NCI-H128 (cell line): ENCODE data around the gene GRK3.

Source experiments
- DNase-seq: peaks from one replicate; lab custom pipeline; 2025; ENCODE audit not compliant: unreplicated experiment; lab: John Stamatoyannopoulos, UW

The GRK3 gene

DNA sequence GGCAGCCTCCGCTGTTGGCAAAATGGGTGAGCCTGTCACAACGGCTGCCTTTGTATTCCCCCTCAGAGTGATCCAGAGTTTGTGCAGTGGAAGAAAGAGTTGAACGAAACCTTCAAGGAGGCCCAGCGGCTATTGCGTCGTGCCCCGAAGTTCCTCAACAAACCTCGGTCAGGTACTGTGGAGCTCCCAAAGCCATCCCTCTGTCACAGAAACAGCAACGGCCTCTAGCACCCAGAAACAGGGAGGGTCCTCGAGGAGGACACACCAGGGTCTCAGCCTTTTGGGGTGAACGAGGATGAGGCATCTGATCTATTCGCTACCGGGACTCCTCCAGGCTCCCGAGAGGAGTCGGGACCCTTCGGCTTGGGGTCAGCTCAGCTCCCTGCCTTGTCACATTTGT, 157.7 kb downstream of the GRK3 start:
- DNase-seq, result no peak

DNA sequence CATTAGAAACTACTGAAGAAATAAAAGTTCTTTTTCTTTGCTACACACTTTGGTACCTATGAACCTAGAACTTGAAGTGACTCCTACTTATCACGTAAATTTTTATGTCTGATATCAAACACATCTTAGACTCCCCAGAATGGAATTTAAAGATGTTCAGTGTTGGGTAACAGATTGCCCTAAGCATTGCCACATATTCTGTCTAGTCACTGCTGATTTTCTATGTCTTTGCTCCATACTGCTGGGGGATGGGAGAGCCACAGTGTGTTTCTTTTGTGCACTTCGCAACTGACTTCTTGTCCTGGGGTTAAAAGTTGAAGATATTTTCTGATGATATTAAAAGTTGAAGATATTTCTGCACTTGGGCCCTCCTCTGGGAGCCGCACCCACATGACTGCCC, 158.2 kb downstream of the GRK3 start:
- DNase-seq, result no peak

DNA sequence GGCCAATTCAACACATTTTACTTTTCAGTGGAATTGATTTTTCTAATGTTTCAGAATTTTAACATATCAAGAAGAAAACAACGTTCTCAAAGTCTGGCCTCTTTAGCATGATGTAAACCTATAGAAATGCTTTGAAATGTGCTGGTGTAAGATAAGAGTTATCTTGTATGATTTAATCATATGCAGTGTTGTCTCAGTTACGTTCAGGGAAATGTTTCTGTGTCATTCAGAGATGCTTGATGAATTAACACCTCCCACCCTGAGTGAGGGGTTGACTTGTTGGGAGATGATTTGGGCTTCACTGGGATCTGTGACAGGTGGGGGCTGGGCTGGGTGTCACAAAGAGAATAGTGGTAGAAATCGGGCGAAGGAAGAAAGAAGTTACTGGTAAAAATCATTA, 161.8 kb downstream of the GRK3 start:
- no peak for DNase-seq

DNA sequence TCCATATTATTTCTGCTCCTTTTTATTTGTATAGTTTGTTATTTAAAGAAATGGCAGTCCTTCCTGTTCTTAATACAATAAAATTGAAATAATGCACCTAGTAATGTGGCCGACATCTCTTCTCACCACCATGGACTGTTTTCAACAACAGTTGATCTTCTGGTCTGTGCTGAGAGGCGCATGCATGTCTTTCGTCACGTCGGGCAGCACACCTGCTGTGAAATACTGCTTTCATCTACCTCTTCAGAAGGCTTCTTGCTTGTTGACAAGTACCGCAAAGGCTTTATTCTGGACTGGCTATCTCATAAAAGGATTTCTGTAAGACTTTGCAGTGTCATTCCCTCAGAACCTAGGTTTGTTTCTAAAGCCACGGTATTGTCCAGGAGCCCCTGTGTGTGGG, 163.6 kb downstream of the GRK3 start:
- DNase-seq, result peak; percentile 20

DNA sequence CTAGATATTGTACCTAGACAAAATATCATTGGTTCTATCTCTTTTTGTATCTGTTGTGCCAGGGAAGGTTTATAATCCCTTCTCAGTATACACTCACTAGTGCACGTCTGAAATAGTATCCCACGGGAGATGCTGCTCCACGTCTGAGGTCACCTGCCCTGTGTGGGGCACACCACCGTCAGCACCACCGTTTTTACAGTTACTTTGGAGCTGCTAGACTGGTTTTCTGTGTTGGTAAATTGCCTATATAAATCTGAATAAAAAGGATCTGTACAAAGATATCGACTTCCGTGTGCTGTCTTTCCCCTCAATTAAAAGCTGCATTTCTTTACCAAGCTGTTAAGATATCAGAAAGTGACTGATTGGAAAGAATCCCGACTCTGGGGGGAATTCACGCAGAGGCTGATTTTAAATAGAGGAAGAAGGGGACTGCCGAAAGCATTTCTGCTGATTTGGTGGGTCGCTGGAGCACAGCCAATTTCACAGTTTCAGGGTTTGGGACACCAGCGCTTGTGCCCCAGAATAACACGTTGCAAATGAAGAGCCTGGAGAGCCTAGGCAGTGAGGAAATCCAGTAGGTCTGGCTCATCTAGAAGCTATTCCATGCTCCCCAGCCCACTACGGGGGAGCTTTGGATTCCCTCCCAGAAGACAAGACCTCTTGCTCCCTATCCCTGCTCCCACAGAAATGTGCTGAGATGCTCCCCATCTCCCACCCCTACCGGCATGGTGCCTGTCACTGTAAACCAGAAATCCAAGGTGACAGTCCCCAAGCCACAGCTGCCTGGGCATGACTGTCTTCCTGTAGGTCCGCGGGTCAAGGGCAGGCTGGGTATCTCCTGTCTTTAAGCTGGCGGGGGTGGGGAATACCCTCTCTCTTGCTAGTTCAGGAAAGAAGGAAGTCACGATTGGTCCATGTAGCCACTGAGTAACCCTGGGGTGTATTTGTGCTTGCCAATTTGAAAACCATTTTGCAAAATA, 164.8 kb downstream of the GRK3 start:
- no peak for DNase-seq

DNA sequence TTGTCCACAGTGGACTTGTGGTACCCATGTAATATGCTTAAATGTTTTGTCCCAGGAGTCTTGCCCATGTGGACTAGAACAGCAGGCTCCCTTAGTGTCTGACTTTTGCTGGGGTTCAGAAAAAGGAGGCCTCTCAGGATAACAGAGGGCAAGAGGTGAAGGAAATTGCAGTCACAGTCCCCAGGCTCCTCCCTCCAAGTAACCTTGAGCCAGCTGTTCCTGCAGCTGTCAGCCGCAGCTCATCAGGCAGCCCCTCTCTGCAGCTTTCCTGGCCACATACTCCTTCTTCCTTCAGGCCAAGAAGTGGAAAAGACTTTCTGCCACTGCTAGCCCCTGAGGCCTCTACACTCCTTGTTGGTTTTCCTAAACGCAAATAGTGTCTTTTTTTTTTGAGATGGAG, 171.2 kb downstream of the GRK3 start:
- no peak for DNase-seq

DNA sequence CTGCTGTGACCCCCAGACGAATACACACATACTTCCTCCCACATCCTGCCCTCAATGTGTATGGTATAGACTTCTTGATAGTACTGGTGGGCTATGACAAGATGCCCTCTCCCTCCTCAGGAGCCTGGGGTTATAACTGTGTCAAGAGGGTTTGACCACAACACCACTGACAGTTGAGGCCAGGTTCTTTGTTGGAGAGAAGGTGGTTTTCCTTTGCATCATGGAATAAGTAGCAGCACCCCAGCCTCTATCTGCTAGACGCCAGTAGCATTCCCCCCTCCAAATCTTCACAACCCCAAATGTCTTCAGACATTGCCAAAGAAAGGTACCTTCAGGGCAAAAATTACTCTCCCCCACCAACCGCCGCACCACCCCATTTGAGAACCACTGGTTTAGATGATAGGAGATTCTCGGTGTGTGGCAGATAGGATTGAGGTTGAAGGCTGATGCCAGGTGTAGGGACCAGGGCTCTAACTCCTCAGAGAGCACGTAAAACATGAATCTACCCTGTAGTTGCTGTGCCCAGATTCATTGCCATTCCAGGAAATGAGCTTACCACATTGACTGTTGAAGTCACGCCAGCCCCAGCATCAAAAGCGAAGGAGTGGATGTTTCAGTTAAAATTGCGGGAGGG, 172.0 kb downstream of the GRK3 start:
- DNase-seq, result no peak

DNA sequence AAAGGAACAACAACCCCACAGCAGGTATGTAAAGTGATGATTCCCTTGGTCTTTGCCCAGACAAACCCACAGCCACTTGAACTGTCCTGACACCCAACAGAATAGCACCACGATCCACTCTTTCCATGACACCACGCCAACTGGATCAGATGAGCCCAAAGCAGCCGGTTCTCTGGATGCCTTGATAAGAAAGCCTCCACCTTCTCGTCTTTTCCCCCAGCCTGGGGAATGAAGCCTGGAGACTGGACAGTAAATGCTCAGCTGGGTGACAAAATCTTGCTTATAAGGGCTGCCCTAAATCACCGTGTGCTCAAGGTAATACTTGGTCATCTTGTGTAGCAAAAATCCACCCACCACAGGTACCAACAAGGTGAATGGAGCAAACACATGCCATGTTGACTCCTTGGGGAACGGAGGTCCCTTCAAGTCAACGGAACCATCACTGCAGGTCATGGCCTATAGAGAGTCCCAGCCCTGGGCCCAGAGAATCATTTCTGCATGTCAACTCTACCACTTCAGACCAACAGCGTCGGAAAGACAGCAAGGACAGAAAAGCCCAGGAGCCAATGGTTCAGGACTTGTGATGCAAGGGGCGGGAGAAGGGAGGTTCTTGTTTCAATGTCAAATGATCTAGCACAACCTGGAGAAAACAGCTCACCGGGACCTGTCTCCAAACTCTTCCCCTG, 175.3 kb downstream of the GRK3 start:
- DNase-seq, result no peak

DNA sequence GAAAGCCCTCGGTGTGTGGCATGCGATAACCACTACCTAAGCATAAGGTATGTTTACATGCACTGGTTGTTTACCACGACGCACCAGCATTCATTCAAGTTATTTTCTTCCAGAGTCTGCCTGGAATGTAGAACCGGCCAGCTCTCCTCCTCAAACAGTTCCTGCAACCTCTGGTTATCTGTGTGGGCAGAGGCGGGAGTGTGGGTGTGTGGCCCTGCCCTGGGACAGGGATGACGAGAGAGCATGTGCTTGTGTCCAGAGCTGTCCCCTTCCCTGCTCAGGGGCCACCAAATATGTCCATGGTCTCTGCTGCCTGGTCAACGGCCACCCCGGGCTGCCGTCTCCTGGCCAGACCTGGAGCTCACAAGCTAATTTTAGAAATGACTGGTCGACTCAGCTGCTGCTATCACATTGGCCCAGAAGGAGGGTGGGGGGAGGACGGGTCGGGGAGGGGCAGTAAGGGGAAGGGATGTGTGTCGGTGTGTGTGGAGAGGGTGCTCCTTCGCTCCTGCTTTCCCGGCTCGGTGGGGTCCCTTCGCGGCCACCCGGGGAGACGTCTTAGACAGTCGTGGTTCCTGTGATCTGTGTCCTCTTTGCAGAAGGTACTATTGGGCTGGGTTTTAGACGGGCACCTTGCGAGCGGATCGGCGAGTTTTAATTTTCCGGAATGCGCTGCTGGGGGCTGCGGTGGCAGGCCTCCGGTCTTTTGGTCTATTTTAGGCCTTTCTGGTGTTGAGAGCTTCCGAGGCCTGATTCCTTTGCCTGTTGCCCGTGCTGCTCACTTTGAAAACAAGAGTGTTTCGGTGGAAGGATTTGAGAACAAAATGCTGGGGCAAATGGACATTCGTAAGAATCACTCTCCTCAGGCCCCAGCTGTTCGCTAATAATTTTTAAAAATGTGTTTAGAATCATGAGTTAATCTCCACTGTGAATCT, 177.5 kb downstream of the GRK3 start, which contains the start of gene MYO18B:
TSS of gene MYO18B (plus strand) at position 497 of the 935 bp plus-strand sequence. CDS start 18,905 bp downstream, outside the sequence.
- no peak for DNase-seq

DNA sequence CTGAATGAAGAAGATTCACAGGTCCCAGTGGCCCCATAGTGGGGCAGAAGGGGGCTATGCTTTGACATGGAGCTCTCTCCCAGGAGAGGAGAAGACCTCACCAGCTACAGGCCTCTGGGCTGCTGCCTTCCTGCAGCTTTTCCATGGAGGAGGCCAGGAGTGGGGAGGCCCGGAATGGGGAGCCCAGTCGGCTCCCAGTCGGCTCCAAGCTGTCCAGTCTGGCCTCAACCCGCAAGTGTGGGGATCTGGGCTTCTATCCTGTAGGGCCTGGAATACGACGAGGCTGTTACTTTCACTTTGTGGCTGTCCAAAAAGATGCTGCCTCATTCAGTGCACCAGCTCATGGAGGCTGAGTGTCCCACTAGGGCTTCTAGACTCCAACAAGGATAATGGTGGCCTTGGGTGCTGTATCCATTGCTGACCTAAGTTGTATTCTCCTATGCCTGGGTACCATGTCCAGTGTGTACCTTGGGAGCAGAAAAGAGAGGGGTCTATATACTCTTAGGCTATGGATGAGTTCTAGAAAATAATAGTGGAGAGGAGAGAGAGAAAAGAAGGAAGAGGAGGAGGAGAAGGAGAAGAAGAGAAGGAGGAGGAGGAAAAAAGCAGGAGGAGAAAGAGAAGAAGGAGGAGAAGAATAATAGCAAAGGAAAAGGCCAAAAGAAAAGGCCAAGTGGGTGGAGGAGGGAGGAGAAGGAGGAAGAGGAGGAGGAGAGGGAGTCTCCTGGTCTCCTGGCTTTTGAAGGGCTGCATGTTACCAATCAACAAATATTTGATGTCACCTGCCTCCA, 178.6 kb downstream of the GRK3 start:
- DNase-seq, result no peak

DNA sequence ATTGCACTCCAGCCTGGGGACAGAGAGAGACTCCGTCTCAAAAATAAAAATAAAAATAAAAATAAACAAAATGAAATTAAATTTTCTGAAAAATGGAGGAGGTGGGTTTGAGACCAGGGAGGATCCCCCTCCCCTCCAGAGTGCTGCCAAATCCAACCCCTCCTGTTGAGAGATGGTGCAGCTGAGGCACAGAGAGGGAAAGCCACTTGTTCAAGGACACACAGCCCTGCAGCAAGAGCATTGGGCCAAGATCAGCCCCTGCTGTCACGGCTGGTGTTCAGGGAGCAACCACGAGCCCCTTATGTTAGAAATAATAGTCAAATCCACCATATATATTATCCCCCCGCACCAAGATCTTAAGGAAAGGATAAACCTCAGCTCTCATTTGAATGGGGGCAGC, 180.2 kb downstream of the GRK3 start:
- no peak for DNase-seq

DNA sequence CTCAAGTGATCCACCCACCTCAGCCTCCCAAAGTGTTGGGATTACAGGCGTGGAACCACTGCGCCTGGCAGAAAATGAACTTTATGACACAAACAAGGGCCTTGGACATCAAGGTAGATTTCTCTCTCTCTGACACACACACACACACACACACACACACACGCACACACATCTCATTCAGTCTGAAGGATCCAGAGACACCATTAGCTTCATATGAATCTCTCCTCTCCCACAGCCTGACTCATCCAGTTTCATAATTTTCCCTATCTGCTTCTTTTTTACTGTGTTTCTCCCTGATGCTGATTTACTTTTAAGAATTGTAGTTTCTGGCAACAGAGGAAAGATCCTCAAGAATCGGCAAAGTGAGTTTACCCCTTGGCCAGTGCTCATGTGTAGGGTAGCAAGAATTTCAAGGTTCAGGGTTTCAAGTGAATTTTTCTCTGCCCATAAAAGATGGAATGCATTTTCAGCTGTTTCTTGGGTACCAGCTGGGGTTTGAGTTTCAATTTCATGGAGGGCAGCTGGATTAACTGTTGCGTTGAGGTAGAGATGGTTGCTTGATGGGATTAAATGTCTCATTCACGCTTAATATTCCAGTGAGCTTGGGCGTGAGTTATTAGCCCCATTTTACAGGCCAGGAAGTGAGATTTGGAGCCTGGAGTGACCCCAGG, 181.0 kb downstream of the GRK3 start:
- no peak for DNase-seq

DNA sequence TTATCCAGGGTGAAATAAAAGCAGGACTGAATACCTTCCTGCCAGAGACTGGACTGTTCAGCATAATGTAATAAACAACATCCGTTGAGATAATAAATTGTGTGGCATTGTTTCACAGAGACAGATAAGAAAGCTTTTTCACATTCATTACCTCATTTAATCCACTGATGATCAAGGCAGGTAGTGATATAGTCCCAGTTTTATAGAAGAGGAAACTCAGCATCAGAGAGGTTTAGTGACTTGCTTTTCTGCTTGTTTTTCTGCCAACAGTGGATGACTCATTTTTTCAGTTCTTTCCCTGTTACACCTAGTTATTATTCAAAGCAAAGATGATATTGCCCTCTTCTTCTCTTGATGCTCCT, 181.5 kb downstream of the GRK3 start:
- no peak for DNase-seq

DNA sequence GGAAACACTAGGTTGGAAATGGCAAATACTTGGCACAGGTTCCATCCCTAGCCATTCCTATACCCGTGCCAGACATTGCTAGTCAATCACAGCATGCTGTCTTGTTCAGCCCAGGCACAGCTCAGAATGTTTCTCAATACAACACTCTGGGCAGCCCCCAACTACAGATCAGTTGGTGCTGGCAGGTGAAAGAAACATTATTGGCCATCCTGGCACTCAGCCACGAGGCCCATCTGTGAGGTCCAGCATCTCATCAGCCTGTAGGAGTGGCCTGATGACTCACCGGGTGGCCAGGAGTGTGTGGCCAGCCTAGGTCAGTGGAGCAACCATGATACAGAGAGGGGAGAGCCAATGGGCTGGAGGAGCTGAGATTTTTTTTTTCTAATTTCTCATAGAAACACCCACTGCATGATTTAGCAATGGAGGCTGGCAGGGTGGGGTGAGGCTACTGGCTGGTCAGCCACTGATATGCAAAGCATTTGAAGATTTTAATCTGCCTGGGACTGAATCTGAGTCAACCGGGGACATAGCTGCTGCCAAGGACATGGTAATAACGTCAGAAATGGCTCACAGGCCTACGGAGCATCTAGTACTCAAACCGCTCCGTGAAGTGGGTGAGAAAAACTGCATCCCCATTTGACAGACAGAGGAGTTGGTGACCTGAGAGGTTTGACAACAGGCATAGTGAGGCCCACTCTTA, 182.9 kb downstream of the GRK3 start:
- no peak for DNase-seq

DNA sequence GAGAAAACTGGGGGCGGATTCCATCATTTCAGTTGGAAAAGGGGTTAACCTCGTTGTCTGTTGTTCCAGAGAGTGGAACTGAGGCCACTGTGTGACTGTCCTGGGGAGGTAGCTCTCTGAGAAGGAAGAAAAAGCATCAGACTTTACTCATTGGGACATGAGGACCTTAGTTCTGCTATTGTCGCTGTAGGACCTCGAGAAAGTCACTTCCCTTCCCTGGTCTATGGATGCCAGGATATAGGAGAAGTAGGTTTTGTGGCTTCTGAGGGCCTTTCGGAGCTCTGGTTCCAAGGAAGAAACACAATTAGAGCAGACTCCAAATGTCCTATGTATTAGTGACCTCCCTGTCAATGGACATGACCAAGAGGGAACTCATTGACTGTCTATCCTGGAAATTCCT, 183.7 kb downstream of the GRK3 start:
- DNase-seq, result no peak

DNA sequence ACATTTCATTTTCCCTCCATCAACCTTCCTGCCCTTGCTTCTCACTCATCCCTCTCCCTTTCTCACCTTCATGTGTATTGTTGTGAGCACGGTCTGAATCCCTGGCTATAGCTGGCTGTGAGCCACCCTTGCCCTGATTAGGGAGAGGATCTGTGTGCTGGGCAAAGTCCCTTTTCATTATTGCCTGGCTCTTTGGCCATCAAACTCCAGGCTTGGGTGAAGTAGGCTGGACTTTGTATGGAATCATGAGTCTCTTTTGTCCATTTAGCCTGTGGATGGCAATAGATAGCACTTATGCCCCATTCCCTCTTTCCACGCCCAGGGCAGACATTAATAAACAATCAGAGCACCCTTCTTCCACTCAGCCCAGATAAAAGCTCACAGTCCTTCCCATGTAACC, 184.2 kb downstream of the GRK3 start:
- DNase-seq, result no peak

DNA sequence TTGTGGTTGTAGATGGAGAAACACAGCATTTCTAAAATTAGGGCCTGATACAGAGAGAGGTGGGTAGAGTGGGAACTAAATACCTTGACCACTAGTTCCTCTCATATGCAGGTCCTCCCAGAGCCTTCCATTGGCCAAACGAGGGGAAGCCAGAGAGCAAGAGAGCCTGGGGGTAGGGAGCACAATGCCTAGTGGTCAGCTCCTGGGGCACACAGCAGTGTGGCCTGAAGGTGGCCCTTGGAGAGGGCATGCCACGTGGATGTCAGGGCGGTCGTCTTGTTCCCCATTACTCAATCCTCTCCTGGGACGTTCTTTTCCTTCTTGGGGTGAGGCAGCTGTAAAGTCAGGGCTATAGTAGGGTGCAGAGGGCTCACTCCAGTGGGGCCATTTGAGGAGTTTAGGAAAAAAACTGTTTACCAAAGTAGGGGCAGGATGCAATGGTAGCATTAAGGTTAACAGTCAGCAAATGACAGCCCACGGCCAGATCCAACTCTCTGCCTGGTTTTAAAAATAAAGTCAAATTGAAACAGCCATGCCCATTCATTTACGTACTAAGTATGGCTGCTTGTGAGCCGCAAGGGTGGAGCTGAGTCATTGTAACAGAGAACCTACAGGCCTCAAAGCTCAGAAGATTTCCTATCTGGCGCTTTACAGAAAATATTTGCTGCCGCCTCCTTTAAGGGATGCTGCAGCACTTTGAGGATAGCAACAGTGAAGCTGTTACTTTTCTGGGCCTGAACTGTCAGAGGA, 185.1 kb downstream of the GRK3 start:
- no peak for DNase-seq

DNA sequence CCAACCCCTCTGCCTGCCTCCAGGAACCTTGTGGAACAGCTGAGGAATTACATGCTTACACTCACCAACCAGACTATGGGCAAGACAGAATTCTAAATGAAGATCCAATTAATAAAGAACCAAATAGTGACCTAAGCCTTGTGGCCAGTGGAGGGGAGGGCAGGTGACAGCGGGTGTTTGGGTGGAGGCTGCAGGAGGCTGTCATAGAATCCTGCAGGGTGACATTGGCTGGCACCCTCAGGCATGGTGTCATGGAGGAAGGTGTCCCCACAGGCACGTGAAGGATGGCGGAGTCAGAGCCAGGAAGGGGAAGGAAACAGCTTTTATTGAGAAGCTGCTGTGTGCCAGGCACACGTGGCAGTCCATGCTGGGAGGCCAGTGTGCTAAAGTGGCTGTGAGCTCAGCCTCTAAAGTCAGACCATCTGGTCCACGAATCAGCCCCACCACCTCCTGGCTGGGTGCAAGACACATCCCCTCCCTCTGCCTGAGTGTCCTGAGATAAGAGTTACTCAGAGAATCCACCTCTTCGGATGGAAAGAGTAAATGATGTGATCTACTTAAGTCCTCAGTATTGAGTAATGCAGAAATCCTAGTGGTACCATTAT, 186.2 kb downstream of the GRK3 start:
- no peak for DNase-seq
